KMS-11 (cell line): ENCODE measurements around the gene LMAN1.

ENCODE experiments used
- H2AFZ ChIP-seq: fragments of 200-600 bp; sonication (generic); 2 replicates; pipeline ENCODE4 v1.6.1; 2016; ENCODE audit warnings: antibody characterized with exemption, mixed run types, low read depth
- H3K27ac ChIP-seq: fragments of 200-600 bp; sonication (generic); 2 replicates; pipeline ENCODE4 v1.6.1; 2016; ENCODE audit warnings: mild to moderate bottlenecking, mixed run types
- H3K27me3 ChIP-seq: fragments of 200-600 bp; sonication (generic); 2 replicates; pipeline ENCODE4 v1.6.1; 2017; ENCODE audit warnings: mild to moderate bottlenecking, low read depth, mixed run types, moderate library complexity; ENCODE audit not compliant: insufficient read depth
- H3K36me3 ChIP-seq: fragments of 200-600 bp; sonication (generic); 2 replicates; pipeline ENCODE4 v1.6.1; 2017; ENCODE audit warnings: mild to moderate bottlenecking, mixed run types; ENCODE audit not compliant: insufficient read depth
- H3K4me1 ChIP-seq: fragments of 200-600 bp; sonication (generic); 2 replicates; pipeline ENCODE4 v1.6.1; 2016; ENCODE audit warnings: mild to moderate bottlenecking, low read depth, mixed run types; ENCODE audit not compliant: poor library complexity, severe bottlenecking
- H3K4me2 ChIP-seq: fragments of 200-600 bp; sonication (generic); 2 replicates; pipeline ENCODE4 v1.7.0; 2016; ENCODE audit warnings: mild to moderate bottlenecking, mixed run types
- H3K4me3 ChIP-seq: fragments of 200-600 bp; sonication (generic); IDR thresholded peaks from 2 replicates; pipeline ENCODE4 v1.6.1; 2017; ENCODE audit warnings: low read depth, low read length, mixed read lengths; ENCODE audit not compliant: insufficient read depth
- H3K79me2 ChIP-seq: fragments of 200-600 bp; sonication (generic); 2 replicates; pipeline ENCODE4 v1.6.1; 2016; ENCODE audit warnings: low read depth, mixed run types; ENCODE audit not compliant: insufficient read depth
- H3K9ac ChIP-seq: fragments of 200-600 bp; sonication (generic); 2 replicates; pipeline ENCODE4 v1.6.1; 2016; ENCODE audit warnings: mild to moderate bottlenecking, mixed run types
- H4K20me1 ChIP-seq: fragments of 200-600 bp; sonication (generic); 2 replicates; pipeline ENCODE4 v1.6.1; 2016; ENCODE audit warnings: mild to moderate bottlenecking, mixed run types; ENCODE audit not compliant: insufficient read depth
- TF ChIP-seq, protein P1 (sequence below): fragments of 200-600 bp; sonication (generic); conservative IDR thresholded peaks from 2 replicates; pipeline ENCODE4 v1.6.1; 2017; ENCODE audit warnings: low read depth, mild to moderate bottlenecking, antibody characterized with exemption, low read length, moderate library complexity, mixed read lengths

LMAN1 gene

DNA sequence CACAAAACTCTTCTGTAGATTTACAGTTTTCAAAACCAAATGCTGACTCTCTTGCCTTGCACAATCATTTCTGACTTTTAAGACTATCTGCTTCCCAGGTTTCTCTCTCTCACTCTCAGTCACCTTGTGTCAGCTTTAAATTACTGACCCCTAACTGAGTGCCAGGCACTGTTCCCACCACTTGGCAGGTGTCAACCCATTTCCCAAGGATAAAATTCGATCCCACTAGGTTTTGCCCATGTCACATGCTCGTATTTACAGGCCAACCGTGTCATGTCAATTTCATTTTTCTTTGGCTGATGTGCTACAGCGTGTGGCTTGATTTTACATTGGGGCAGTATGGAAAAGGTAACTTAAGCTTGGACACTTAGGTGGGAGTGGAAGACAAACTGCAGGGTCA lies 26.1 kb upstream of the LMAN1 start:
- H3K27me3 ChIP-seq: no peaks in the 10 kb centered on the region

DNA sequence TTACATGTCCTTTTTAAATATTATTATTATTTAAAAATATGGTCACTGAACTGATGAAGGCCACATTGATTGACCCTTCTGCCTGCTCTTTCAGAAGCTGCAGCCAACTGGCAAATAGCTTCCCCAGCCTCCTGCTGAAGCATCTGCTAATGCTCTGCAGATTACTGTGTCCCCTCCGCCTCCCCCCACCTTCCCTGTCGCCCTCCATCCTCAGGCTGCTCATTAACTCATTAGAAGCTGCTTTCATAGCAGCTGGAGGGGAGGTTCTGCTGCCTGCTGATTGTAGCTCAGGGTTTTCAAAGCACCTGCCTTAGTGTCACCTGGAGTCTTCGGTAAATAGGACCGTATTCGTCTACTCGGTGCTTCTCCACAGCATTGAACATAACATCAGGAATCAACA lies 24.8 kb upstream of the LMAN1 start:
- H3K4me1 ChIP-seq: no peaks in the 10 kb centered on the region
- no peak overlapping the region for H2AFZ ChIP-seq
- no peak overlapping the region for H3K4me2 ChIP-seq
- H3K27ac ChIP-seq: no peak overlapping the region
- H4K20me1 ChIP-seq: no peaks in the 10 kb centered on the region
- no peak overlapping the region for H3K4me3 ChIP-seq
- no peak overlapping the region for H3K9ac ChIP-seq
- TF ChIP-seq, protein P1, sequence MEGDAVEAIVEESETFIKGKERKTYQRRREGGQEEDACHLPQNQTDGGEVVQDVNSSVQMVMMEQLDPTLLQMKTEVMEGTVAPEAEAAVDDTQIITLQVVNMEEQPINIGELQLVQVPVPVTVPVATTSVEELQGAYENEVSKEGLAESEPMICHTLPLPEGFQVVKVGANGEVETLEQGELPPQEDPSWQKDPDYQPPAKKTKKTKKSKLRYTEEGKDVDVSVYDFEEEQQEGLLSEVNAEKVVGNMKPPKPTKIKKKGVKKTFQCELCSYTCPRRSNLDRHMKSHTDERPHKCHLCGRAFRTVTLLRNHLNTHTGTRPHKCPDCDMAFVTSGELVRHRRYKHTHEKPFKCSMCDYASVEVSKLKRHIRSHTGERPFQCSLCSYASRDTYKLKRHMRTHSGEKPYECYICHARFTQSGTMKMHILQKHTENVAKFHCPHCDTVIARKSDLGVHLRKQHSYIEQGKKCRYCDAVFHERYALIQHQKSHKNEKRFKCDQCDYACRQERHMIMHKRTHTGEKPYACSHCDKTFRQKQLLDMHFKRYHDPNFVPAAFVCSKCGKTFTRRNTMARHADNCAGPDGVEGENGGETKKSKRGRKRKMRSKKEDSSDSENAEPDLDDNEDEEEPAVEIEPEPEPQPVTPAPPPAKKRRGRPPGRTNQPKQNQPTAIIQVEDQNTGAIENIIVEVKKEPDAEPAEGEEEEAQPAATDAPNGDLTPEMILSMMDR: no peak
- no peaks in the 10 kb centered on the region for H3K79me2 ChIP-seq
- no peaks in the 10 kb centered on the region for H3K36me3 ChIP-seq
- H3K27me3 ChIP-seq: no peaks in the 10 kb centered on the region

More for the DNA sequence above, 26.1 kb upstream of the LMAN1 start:
- H3K79me2 ChIP-seq: no peaks in the 10 kb centered on the region
- no peak overlapping the region for H3K9ac ChIP-seq
- H3K36me3 ChIP-seq: no peaks in the 10 kb centered on the region
- TF ChIP-seq, protein P1: no peak
- H3K27ac ChIP-seq: no peak overlapping the region
- no peaks in the 10 kb centered on the region for H3K4me1 ChIP-seq
- no peak overlapping the region for H2AFZ ChIP-seq
- H3K4me3 ChIP-seq: no peak overlapping the region
- H3K4me2 ChIP-seq: no peak overlapping the region
- H4K20me1 ChIP-seq: no peaks in the 10 kb centered on the region

DNA sequence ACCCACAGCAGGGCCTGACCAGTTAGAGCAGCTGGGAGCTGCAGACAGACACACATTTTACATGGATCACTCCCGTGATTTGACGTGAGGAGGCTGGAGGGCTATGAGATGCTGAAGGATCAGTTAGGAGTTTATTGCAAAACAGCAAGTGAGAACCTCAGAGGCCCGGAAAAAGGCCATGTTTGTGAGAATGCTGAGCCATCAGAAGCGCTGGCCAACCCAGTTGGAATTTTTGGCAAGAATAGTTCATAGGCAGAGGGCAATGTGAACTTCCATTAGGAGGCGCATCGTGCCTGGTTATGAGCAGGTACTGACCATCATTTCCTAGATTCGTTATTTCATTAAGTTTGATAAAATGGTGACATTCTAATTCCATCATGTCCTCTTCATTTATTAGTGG lies 23.3 kb upstream of the LMAN1 start:
- Histone ChIP-seq H3K9ac (no peak overlapping the region), H3K27me3 (no peaks in the 10 kb centered on the region), H3K4me1 (no peaks in the 10 kb centered on the region), H3K79me2 (no peaks in the 10 kb centered on the region), H2AFZ (no peak overlapping the region), H3K36me3 (no peaks in the 10 kb centered on the region), H4K20me1 (no peaks in the 10 kb centered on the region), H3K4me3 (no peak overlapping the region), H3K4me2 (no peak overlapping the region), H3K27ac (no peak overlapping the region)
- TF ChIP-seq, protein P1: no peak

DNA sequence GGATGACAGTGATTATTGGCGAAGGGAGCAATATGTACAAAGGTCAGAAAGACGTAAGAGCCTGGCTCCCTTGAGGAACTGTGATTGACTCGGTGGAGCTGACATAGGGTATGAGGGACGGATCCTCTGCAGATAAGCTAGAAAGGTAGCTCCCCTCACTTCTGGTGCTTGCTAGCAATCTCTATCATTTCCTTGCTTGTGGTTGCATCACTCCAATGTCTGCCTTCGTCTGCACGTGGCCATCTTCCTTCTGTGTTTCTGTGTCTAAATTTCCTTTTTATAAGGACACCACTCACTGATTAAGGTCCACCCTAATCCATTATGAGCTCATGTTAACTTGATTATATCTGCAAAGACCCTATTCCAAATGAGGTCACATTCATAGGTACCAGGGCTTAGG lies 22.9 kb upstream of the LMAN1 start:
- Histone ChIP-seq H3K27me3 (no peaks in the 10 kb centered on the region), H4K20me1 (no peaks in the 10 kb centered on the region), H3K27ac (no peak overlapping the region), H3K4me1 (no peaks in the 10 kb centered on the region), H2AFZ (no peak overlapping the region), H3K79me2 (no peaks in the 10 kb centered on the region), H3K4me2 (no peak overlapping the region), H3K4me3 (no peak overlapping the region), H3K9ac (no peak overlapping the region), H3K36me3 (no peaks in the 10 kb centered on the region)
- TF ChIP-seq, protein P1: no peak
